ENCODE results near the gene ATP1A2. TPM values are rescaled to one million over a fixed set of nuclear protein-coding genes. Genes with fewer than 3 reads are reported as not detected.

The ATP1A2 gene
- total and polyA plus RNA-seq, 2 donors (not counting 1 experiment from before 2014, with no cell fraction given), result not detected

DNA sequence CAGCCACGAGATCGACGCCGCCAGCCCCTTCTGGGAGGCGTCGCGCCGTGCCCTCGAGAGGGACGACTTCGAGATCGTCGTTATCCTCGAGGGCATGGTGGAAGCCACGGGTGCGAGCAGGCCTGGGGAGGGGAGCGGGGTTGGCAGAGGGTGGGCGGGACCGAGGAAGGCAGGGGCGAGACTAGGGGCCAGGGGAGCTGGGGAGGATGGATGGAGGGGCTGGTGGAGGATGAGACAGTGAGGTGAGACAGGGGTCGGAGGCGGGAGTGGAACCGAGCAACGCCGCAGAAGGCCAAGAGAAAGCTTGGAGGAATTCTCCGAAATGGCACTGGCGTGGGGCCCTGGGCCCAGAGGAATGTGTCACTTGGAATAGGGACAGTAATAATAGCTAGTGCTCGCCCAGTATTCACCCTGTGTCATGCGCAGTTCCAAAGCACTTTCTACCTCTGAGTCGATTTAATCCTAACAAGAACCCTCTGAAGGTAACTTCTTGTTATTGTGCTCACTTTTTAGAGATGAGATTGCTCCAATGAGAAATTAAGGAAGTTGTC is 30.7 kb upstream of the ATP1A2 start:
- WGBS (ENCODE audit: insufficient coverage), result 91% methylated on average over 12 of the region's 30 CpGs
- Histone ChIP-seq H3K4me1 (ENCODE audit: control insufficient read depth in 2 of 2, insufficient read depth in 2 of 2, low read length in 2 of 2) (peaks cover 6 to 9% of the 10 kb centered on the region in 2 donors), H2AFZ (ENCODE audit: insufficient read depth, low read depth, low read length, poor library complexity, severe bottlenecking) (no peak overlapping the region), H3K27me3 (replicated peaks in 1 of 4; ENCODE audit: control extremely low read depth in 1 of 4, control insufficient read depth in 3 of 4, insufficient read depth in 4 of 4, low read length in 3 of 4) (peaks cover 0 to 32% (median 27%) of the 10 kb centered on the region in 4 experiments), H3K4me2 (replicated peaks; ENCODE audit: low read depth, low read length, poor library complexity, severe bottlenecking) (no peak overlapping the region), H3K9me3 (ENCODE audit: control extremely low read depth in 1 of 3, control insufficient read depth in 2 of 3, insufficient read depth in 1 of 3, low read length in 2 of 3) (peaks cover 0 to 4% (median 0%) of the 10 kb centered on the region in 3 donors), H3K36me3 (replicated peaks in 1 of 2; ENCODE audit: control extremely low read depth in 1 of 2, control insufficient read depth in 1 of 2, extremely low read depth in 1 of 2, insufficient read depth in 2 of 2, low read length in 1 of 2) (peaks cover 0 to 24% of the 10 kb centered on the region in 2 experiments), H4K20me1 (ENCODE audit: control insufficient read depth, insufficient read depth, low read length, poor library complexity, severe bottlenecking) (no peaks in the 10 kb centered on the region), H3K79me2 (ENCODE audit: control insufficient read depth, insufficient read depth, low read length) (no peaks in the 10 kb centered on the region), H3K4me3 (ENCODE audit: control extremely low read depth in 1 of 5, extremely low read depth in 1 of 5, insufficient read depth in 1 of 5, low read depth in 2 of 5, low read length in 4 of 5) (no peak overlapping the region), H3K9ac (ENCODE audit: low read length) (no peak overlapping the region), H3K27ac (ENCODE audit: low read length in 2 of 2) (no peak overlapping the region)
- TF ChIP-seq CTCF (IDR thresholded peaks at IDR 0.05) (no peak), EZH2 (IDR thresholded peaks at IDR 0.05; ENCODE audit: borderline replicate concordance, insufficient read depth, low read depth, low read length, poor library complexity, severe bottlenecking) (no peak)
- CTCF ChIA-PET, result interaction anchor here (0.7 to 8.9 kb wide), 20 partner anchors 9 to 292 kb away, joined by 3 to 112 read pairs (median 6); partner anchors contain the start of genes IGSF8 and KCNJ10
- intact Hi-C loops (cut with micrococcal nuclease), result loop anchor here (1.0 to 2.0 kb wide), 2 partner anchors 14 to 39 kb away; partner anchors contain the start of gene IGSF8
- Mint-ChIP-seq H3K27me3 (peaks cover 31% of the 10 kb centered on the region), H3K4me1 (peaks cover 12% of the 10 kb centered on the region), H3K4me3 (no peak overlapping the region), H3K9me3 (ENCODE audit: insufficient read depth) (no peaks in the 10 kb centered on the region), H3K27ac (no peak overlapping the region)
- ATAC-seq (ENCODE audit: low read depth), result no peak
- POLR2A ChIA-PET, result interaction anchor here (1.4 kb wide), 1 partner anchor 14 kb away, joined by 5 read pairs; the partner anchor contains the start of gene IGSF8
- DNase-seq, result no peak
